Measurements from ENCODE around the gene RBM18. TPM values are rescaled to one million over a fixed set of nuclear protein-coding genes. Genes with fewer than 3 reads are reported as not detected.

RBM18 gene
- total RNA-seq, 2 experiments from 2014 or later, result 21.6 to 25.6 TPM

GRCh38 chr9:122226142-122226757 is 38.4 kb downstream of the RBM18 start:
- Mint-ChIP-seq H3K4me3 (no peak overlapping the region), H3K9me3 (no peaks in the 10 kb centered on the region), H3K27me3 (peaks cover 56% of the 10 kb centered on the region), H3K4me1 (peaks cover 3% of the 10 kb centered on the region), H3K36me3 (ENCODE audit: low read depth) (no peaks in the 10 kb centered on the region), H3K27ac (no peak overlapping the region)
- peak; percentile 14 for DNase-seq
- CTCF ChIA-PET, result no interaction called here
- POLR2A ChIA-PET, result no interaction called here

- DNase-seq, result peak; percentile 9
- CTCF ChIA-PET, result no interaction called here
- Mint-ChIP-seq H3K4me3 (no peak overlapping the region), H3K9me3 (no peaks in the 10 kb centered on the region), H3K36me3 (ENCODE audit: low read depth) (no peaks in the 10 kb centered on the region), H3K27me3 (peaks cover 61% of the 10 kb centered on the region), H3K27ac (no peak overlapping the region), H3K4me1 (peaks cover 3% of the 10 kb centered on the region)
- POLR2A ChIA-PET, result no interaction called here
Measured at GRCh38 chr9:122225312-122226141, 39.1 kb downstream of the RBM18 start.

GRCh38 chr9:122223435-122223834 is 41.2 kb downstream of the RBM18 start:
- Mint-ChIP-seq H3K27ac (no peak overlapping the region), H3K4me1 (peaks cover 21% of the 10 kb centered on the region), H3K4me3 (no peak overlapping the region), H3K36me3 (ENCODE audit: low read depth) (no peaks in the 10 kb centered on the region), H3K9me3 (no peaks in the 10 kb centered on the region), H3K27me3 (peaks cover 82% of the 10 kb centered on the region)
- no peak for DNase-seq
- ChIA-PET CTCF (no interaction called here), POLR2A (interaction anchor here (1.0 to 1.2 kb wide), 2 partner anchors 36 to 42 kb away, joined by 3 to 5 read pairs; partner anchors contain the start of genes MRRF and RBM18)

- Mint-ChIP-seq H3K4me3 (no peak overlapping the region), H3K27ac (no peak overlapping the region), H3K27me3 (peaks cover 84% of the 10 kb centered on the region), H3K4me1 (peaks cover 27% of the 10 kb centered on the region), H3K36me3 (ENCODE audit: low read depth) (no peaks in the 10 kb centered on the region), H3K9me3 (no peaks in the 10 kb centered on the region)
- ChIA-PET CTCF (interaction anchor here (0.9 kb wide), 1 partner anchor 42 kb away, joined by 3 read pairs; the partner anchor contains the start of genes MRRF and RBM18), POLR2A (interaction anchor here (1.0 to 1.2 kb wide), 2 partner anchors 35 to 42 kb away, joined by 3 to 5 read pairs; partner anchors contain the start of genes MRRF and RBM18)
- DNase-seq, result no peak
Measured at GRCh38 chr9:122222791-122223190, 41.8 kb downstream of the RBM18 start.

- no peaks in the 10 kb centered on the region for H3K9me3 Mint-ChIP-seq
- POLR2A ChIA-PET, result interaction anchor here (1.5 kb wide), 1 partner anchor 43 kb away, joined by 3 read pairs; the partner anchor contains the start of genes MRRF and RBM18
- H3K4me1 Mint-ChIP-seq, result peaks cover 26% of the 10 kb centered on the region
- DNase-seq, result no peak
- H3K27ac Mint-ChIP-seq, result no peak overlapping the region
- CTCF ChIA-PET, result no interaction called here
- H3K36me3 Mint-ChIP-seq (ENCODE audit: low read depth), result no peaks in the 10 kb centered on the region
- H3K4me3 Mint-ChIP-seq, result no peak overlapping the region
- H3K27me3 Mint-ChIP-seq, result peaks cover 83% of the 10 kb centered on the region
Measured at GRCh38 chr9:122221183-122221811, 43.3 kb downstream of the RBM18 start.

GRCh38 chr9:122220673-122221182 is 43.9 kb downstream of the RBM18 start:
- H3K27me3 Mint-ChIP-seq, result peaks cover 84% of the 10 kb centered on the region
- no peak overlapping the region for H3K4me3 Mint-ChIP-seq
- no peak for DNase-seq
- no peaks in the 10 kb centered on the region for H3K36me3 Mint-ChIP-seq (ENCODE audit: low read depth)
- POLR2A ChIA-PET, result interaction anchor here (1.5 kb wide), 1 partner anchor 44 kb away, joined by 3 read pairs; the partner anchor contains the start of genes MRRF and RBM18
- CTCF ChIA-PET, result no interaction called here
- no peak overlapping the region for H3K27ac Mint-ChIP-seq
- peaks cover 26% of the 10 kb centered on the region for H3K4me1 Mint-ChIP-seq
- no peaks in the 10 kb centered on the region for H3K9me3 Mint-ChIP-seq

GRCh38 chr9:122219856-122220672 is 44.6 kb downstream of the RBM18 start:
- no peaks in the 10 kb centered on the region for H3K9me3 Mint-ChIP-seq
- H3K36me3 Mint-ChIP-seq (ENCODE audit: low read depth), result no peaks in the 10 kb centered on the region
- H3K4me3 Mint-ChIP-seq, result no peak overlapping the region
- peaks cover 26% of the 10 kb centered on the region for H3K4me1 Mint-ChIP-seq
- H3K27me3 Mint-ChIP-seq, result peaks cover 88% of the 10 kb centered on the region
- H3K27ac Mint-ChIP-seq, result no peak overlapping the region
- ChIA-PET CTCF (interaction anchor here (1.0 kb wide), 1 partner anchor 121 kb away, joined by 3 read pairs; no protein-coding TSS in a partner anchor), POLR2A (interaction anchor here (1.5 kb wide), 1 partner anchor 45 kb away, joined by 3 read pairs; the partner anchor contains the start of genes MRRF and RBM18)
- DNase-seq, result no peak

GRCh38 chr9:122218935-122219855 is 45.4 kb downstream of the RBM18 start:
- no peak for DNase-seq
- ChIA-PET CTCF (interaction anchor here (1.0 kb wide), 1 partner anchor 120 kb away, joined by 3 read pairs; no protein-coding TSS in a partner anchor), POLR2A (no interaction called here)
- Mint-ChIP-seq H3K36me3 (ENCODE audit: low read depth) (no peaks in the 10 kb centered on the region), H3K4me1 (peaks cover 28% of the 10 kb centered on the region), H3K9me3 (no peaks in the 10 kb centered on the region), H3K27me3 (peaks cover 89% of the 10 kb centered on the region), H3K27ac (no peak overlapping the region), H3K4me3 (peak overlapping the region; percentile 17)

- no peak for DNase-seq
- ChIA-PET CTCF (no interaction called here), POLR2A (no interaction called here)
- Mint-ChIP-seq H3K36me3 (ENCODE audit: low read depth) (no peaks in the 10 kb centered on the region), H3K27me3 (peaks cover 88% of the 10 kb centered on the region), H3K9me3 (no peaks in the 10 kb centered on the region), H3K4me3 (no peak overlapping the region), H3K4me1 (peaks cover 30% of the 10 kb centered on the region), H3K27ac (no peak overlapping the region)
Measured at GRCh38 chr9:122218071-122218934, 46.3 kb downstream of the RBM18 start.

GRCh38 chr9:122217640-122218039 is 47.0 kb downstream of the RBM18 start:
- Mint-ChIP-seq H3K27me3 (peaks cover 88% of the 10 kb centered on the region), H3K27ac (no peak overlapping the region), H3K9me3 (no peaks in the 10 kb centered on the region), H3K4me1 (peaks cover 33% of the 10 kb centered on the region), H3K36me3 (ENCODE audit: low read depth) (no peaks in the 10 kb centered on the region), H3K4me3 (no peak overlapping the region)
- ChIA-PET CTCF (no interaction called here), POLR2A (no interaction called here)
- no peak for DNase-seq
